ENCODE results near the gene TEKTIP1.

Gene TEKTIP1

DNA sequence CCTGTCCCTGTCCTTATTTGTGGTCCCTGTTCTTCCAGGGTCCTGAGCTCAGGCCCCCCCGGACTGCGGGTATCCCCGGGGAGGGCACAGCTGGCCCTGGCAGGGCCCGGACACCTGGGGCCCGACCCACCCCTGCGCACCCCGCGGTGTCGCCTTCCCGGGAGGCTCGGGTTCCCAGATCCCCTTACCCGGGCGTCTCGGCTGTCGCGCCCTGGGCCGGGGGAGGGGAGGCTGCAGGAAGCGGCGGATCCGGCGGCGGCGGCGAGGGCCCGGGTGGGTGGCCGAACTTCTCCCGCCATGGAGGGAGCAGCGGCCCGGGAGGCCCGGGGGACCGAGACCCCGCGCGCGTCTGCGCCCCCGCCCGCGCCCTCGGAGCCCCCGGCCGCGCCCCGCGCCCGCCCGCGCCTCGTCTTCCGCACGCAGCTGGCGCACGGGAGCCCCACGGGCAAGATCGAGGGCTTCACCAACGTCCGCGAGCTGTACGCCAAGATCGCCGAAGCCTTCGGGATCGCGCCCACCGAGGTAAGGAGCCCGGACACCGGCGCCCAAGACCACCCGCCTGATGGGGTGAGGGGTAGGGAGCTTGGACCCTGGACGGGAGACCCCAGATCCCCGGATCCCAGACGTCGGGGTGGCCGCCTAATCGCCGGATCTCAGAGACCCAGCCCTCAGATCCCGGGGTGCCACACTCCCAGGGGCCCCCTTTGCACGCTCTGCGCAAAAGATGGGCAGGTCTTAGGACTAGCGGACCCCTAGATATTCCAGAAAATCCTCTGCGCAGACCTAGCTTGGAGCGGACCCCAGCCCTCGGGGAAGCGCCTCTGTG lies 46.5 kb downstream of the TEKTIP1 start, which contains the start of gene GIPC3:
TSS of gene GIPC3 (plus strand) at position 178 of the 826 bp plus-strand sequence. CDS start at position 298, 120 bp downstream.
- TF ChIP-seq CTBP1 (IDR thresholded peaks at IDR 0.05; ENCODE audit: borderline replicate concordance): no peak
- no peak for TF ChIP-seq TARDBP (IDR thresholded peaks at IDR 0.05)
- no peak for TF ChIP-seq FOXA1 (IDR thresholded peaks at IDR 0.05)
- CTCF ChIA-PET: interaction anchor here (0.9 to 1.4 kb wide), 3 partner anchors 10 to 12 kb away, joined by 4 to 7 read pairs (median 5); no protein-coding TSS in a partner anchor
- DNase-seq (ENCODE audit: extremely low spot score): no peak
- POLR2A ChIA-PET: interaction anchor here (1.3 kb wide), 2 partner anchors 12 to 29 kb away, joined by 4 read pairs; no protein-coding TSS in a partner anchor

DNA sequence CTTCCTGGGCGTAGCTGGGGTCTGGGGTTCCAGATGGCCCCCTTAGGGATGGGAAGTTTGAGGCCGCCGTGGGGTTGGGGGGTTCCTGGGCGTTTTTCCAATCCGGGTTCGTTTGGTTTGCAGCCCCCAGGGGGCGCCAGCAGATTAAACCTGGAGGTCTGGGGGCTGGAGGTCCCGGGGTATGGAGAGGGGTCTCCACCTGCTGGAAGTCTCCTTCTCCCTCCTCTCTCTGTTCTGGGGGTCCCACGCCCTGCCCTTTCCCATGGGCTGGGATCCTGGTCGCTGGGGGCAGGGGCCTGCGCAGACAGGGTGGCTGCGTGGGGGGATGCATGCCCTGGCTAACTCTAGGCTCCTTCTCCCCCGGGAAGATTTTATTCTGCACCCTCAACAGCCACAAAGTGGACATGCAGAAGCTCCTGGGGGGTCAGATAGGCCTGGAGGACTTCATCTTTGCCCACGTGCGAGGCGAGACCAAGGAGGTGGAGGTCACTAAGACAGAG lies 47.2 kb downstream of the TEKTIP1 start:
- DNase-seq (ENCODE audit: extremely low spot score): peak; percentile 55
- POLR2A ChIA-PET: interaction anchor here (1.3 kb wide), 2 partner anchors 12 to 29 kb away, joined by 4 read pairs; no protein-coding TSS in a partner anchor
- CTCF ChIA-PET: interaction anchor here (0.9 to 1.4 kb wide), 3 partner anchors 11 to 12 kb away, joined by 4 to 7 read pairs (median 5); no protein-coding TSS in a partner anchor
- TF ChIP-seq SP1 (IDR thresholded peaks at IDR 0.05): no peak
- TF ChIP-seq HDGF (IDR thresholded peaks at IDR 0.05; ENCODE audit: borderline replicate concordance): no peak
- TF ChIP-seq SUZ12 (IDR thresholded peaks at IDR 0.05): no peak
- TF ChIP-seq L3MBTL2 (conservative IDR thresholded peaks at IDR 0.05): no peak
- no peak for TF ChIP-seq FOXM1 (IDR thresholded peaks at IDR 0.05; ENCODE audit: borderline replicate concordance)
- TF ChIP-seq, protein P1, sequence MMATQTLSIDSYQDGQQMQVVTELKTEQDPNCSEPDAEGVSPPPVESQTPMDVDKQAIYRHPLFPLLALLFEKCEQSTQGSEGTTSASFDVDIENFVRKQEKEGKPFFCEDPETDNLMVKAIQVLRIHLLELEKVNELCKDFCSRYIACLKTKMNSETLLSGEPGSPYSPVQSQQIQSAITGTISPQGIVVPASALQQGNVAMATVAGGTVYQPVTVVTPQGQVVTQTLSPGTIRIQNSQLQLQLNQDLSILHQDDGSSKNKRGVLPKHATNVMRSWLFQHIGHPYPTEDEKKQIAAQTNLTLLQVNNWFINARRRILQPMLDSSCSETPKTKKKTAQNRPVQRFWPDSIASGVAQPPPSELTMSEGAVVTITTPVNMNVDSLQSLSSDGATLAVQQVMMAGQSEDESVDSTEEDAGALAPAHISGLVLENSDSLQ (IDR thresholded peaks at IDR 0.05): no peak
- no peak for TF ChIP-seq CTBP1 (IDR thresholded peaks at IDR 0.05; ENCODE audit: borderline replicate concordance)
- TF ChIP-seq TARDBP (IDR thresholded peaks at IDR 0.05): no peak
- TF ChIP-seq ELF4 (IDR thresholded peaks at IDR 0.05): no peak
- TF ChIP-seq ZNF384 (IDR thresholded peaks at IDR 0.05): no peak
- TF ChIP-seq FOXA1 (IDR thresholded peaks at IDR 0.05): no peak
- no peak for TF ChIP-seq LEF1 (IDR thresholded peaks at IDR 0.05; ENCODE audit: borderline replicate concordance)
- no peak for TF ChIP-seq FOXK2 (IDR thresholded peaks at IDR 0.05)
- no peak for TF ChIP-seq ARNT (IDR thresholded peaks at IDR 0.05)
- no peak for TF ChIP-seq NFRKB (IDR thresholded peaks at IDR 0.05)
- TF ChIP-seq BHLHE40 (IDR thresholded peaks at IDR 0.05; ENCODE audit: borderline replicate concordance): no peak

DNA sequence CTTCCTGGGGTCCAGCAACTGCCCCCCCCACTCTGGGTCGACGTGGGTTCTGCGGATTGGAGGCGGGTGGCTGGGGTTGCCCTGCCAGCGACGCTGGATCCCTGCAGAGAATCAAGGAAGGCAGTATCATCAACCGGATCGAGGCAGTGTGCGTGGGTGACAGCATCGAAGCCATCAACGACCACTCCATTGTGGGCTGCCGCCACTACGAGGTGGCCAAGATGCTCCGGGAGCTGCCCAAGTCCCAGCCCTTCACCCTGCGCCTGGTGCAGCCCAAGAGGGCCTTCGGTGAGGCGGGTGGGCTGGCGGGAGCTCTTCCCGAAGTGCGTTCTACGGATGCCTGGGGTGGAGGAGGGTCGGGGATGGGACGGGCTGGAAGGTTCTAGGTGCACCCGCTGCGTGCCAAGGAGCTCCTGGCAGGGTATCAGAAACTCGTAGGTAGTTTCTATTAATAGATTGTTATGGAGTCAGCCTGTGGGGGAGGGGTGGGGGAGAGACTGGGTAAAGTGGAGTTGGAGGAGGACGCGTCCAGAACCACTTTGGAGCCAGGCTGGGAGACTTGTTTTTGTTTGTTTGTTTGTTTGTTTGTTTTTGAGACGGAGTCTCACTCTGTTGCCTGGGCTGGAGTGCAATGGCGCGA lies 47.9 kb downstream of the TEKTIP1 start:
- DNase-seq (ENCODE audit: extremely low spot score): no peak
- POLR2A ChIA-PET: no interaction called here
- CTCF ChIA-PET: interaction anchor here (1.4 kb wide), 1 partner anchor 13 kb away, joined by 5 read pairs; no protein-coding TSS in a partner anchor
- TF ChIP-seq HDGF (IDR thresholded peaks at IDR 0.05; ENCODE audit: borderline replicate concordance): no peak
- TF ChIP-seq ARNT (IDR thresholded peaks at IDR 0.05): no peak
- no peak for TF ChIP-seq SP1 (IDR thresholded peaks at IDR 0.05)
- TF ChIP-seq BHLHE40 (IDR thresholded peaks at IDR 0.05; ENCODE audit: borderline replicate concordance): no peak
- no peak for TF ChIP-seq TARDBP (IDR thresholded peaks at IDR 0.05)
- no peak for TF ChIP-seq SUZ12 (IDR thresholded peaks at IDR 0.05)
- TF ChIP-seq ELF4 (IDR thresholded peaks at IDR 0.05): no peak
- TF ChIP-seq L3MBTL2 (conservative IDR thresholded peaks at IDR 0.05): no peak
- TF ChIP-seq, protein P1 (IDR thresholded peaks at IDR 0.05): no peak
- no peak for TF ChIP-seq CTBP1 (IDR thresholded peaks at IDR 0.05; ENCODE audit: borderline replicate concordance)
- TF ChIP-seq FOXK2 (IDR thresholded peaks at IDR 0.05): no peak
- no peak for TF ChIP-seq FOXM1 (IDR thresholded peaks at IDR 0.05; ENCODE audit: borderline replicate concordance)
- no peak for TF ChIP-seq LEF1 (IDR thresholded peaks at IDR 0.05; ENCODE audit: borderline replicate concordance)
- no peak for TF ChIP-seq FOXA1 (IDR thresholded peaks at IDR 0.05)
- TF ChIP-seq ZNF384 (IDR thresholded peaks at IDR 0.05): no peak

DNA sequence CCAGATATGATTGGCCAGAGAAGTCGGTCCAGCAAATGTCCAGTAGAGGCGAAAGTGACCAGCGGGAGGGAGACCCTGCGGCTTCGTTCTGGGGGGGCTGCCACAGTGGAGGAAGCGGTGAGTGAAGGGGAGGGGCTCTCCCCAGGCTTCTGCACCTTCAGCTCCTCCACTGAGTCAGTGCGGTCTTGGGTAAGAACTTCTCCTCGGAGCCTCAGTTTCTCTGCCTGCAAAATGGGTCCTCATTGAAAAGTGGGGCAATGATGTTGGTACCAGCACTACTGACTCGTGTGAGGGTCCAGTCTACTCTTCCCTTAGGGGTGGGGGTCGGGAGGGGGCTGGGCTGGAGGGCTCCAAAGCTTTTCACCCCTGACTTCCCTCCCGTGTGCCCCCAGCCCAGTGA lies 50.5 kb downstream of the TEKTIP1 start:
- no peak for DNase-seq (ENCODE audit: extremely low spot score)
- ChIA-PET CTCF (no interaction called here), POLR2A (no interaction called here)
- TF ChIP-seq ARNT (IDR thresholded peaks at IDR 0.05): no peak
- TF ChIP-seq FOXM1 (IDR thresholded peaks at IDR 0.05; ENCODE audit: borderline replicate concordance): no peak
- no peak for TF ChIP-seq HDGF (IDR thresholded peaks at IDR 0.05; ENCODE audit: borderline replicate concordance)
- no peak for TF ChIP-seq SUZ12 (IDR thresholded peaks at IDR 0.05)
- no peak for TF ChIP-seq NFRKB (IDR thresholded peaks at IDR 0.05)
- no peak for TF ChIP-seq BHLHE40 (IDR thresholded peaks at IDR 0.05; ENCODE audit: borderline replicate concordance)
- no peak for TF ChIP-seq ZNF384 (IDR thresholded peaks at IDR 0.05)
- TF ChIP-seq, protein P1 (IDR thresholded peaks at IDR 0.05): no peak
- TF ChIP-seq LEF1 (IDR thresholded peaks at IDR 0.05; ENCODE audit: borderline replicate concordance): no peak
- TF ChIP-seq L3MBTL2 (conservative IDR thresholded peaks at IDR 0.05): no peak
- TF ChIP-seq FOXA1 (IDR thresholded peaks at IDR 0.05): no peak
- TF ChIP-seq FOXK2 (IDR thresholded peaks at IDR 0.05): no peak
- TF ChIP-seq ELF4 (IDR thresholded peaks at IDR 0.05): no peak
- no peak for TF ChIP-seq TARDBP (IDR thresholded peaks at IDR 0.05)
- TF ChIP-seq CTBP1 (IDR thresholded peaks at IDR 0.05; ENCODE audit: borderline replicate concordance): no peak
- no peak for TF ChIP-seq SP1 (IDR thresholded peaks at IDR 0.05)

DNA sequence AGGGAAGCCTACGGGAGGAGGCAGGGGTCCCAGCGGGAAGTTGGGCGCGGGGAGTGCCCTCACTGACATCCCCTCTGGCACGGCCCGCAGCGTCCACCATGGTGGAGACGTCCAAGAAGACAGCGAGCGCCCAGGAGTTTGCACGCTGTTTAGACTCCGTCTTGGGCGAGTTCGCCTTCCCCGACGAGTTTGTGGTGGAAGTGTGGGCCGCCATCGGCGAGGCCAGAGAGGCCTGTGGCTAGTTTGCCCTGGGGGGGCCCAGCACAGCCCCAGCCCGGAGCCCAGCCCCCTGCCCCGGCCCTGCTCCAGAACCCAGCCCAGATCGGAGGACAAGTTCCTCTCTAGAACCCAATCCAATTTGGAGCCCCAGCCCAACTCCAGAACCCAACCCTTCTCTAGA lies 51.0 kb downstream of the TEKTIP1 start:
- TF ChIP-seq SP1 (IDR thresholded peaks at IDR 0.05): no peak
- TF ChIP-seq NFRKB (IDR thresholded peaks at IDR 0.05): no peak
- no peak for TF ChIP-seq BHLHE40 (IDR thresholded peaks at IDR 0.05; ENCODE audit: borderline replicate concordance)
- no peak for TF ChIP-seq LEF1 (IDR thresholded peaks at IDR 0.05; ENCODE audit: borderline replicate concordance)
- TF ChIP-seq, protein P1 (IDR thresholded peaks at IDR 0.05): no peak
- TF ChIP-seq CTBP1 (IDR thresholded peaks at IDR 0.05; ENCODE audit: borderline replicate concordance): no peak
- TF ChIP-seq FOXK2 (IDR thresholded peaks at IDR 0.05): no peak
- TF ChIP-seq ELF4 (IDR thresholded peaks at IDR 0.05): no peak
- no peak for TF ChIP-seq L3MBTL2 (conservative IDR thresholded peaks at IDR 0.05)
- no peak for TF ChIP-seq ARNT (IDR thresholded peaks at IDR 0.05)
- no peak for TF ChIP-seq FOXM1 (IDR thresholded peaks at IDR 0.05; ENCODE audit: borderline replicate concordance)
- no peak for TF ChIP-seq SUZ12 (IDR thresholded peaks at IDR 0.05)
- TF ChIP-seq HDGF (IDR thresholded peaks at IDR 0.05; ENCODE audit: borderline replicate concordance): no peak
- no peak for TF ChIP-seq FOXA1 (IDR thresholded peaks at IDR 0.05)
- no peak for TF ChIP-seq TARDBP (IDR thresholded peaks at IDR 0.05)
- TF ChIP-seq ZNF384 (IDR thresholded peaks at IDR 0.05): no peak

More for the DNA sequence above, 51.0 kb downstream of the TEKTIP1 start:
- POLR2A ChIA-PET: interaction anchor here (1.4 kb wide), 1 partner anchor 16 kb away, joined by 4 read pairs; no protein-coding TSS in a partner anchor
- CTCF ChIA-PET: no interaction called here
- no peak for DNase-seq (ENCODE audit: extremely low spot score)

Measured in HEK293T (cell line).